Activated CD8-positive, alpha-beta memory T cell treated with anti-CD3 and anti-CD28 coated beads, Interleukin-2, amount 50 U/mL, for 4 hours (primary cell): Measurements from ENCODE around the gene STX7.

Source experiments
- DNase-seq: peaks from one replicate; pipeline ENCODE4 v3.0.0-alpha.2; 2020

STX7 gene

GRCh38 chr6:132466952-132467351, 46.0 kb downstream of the STX7 start:
- DNase-seq: no peak

GRCh38 chr6:132465530-132466485, 47.1 kb downstream of the STX7 start:
- DNase-seq: no peak

- DNase-seq: no peak
Observed at GRCh38 chr6:132464538-132465256, 48.2 kb downstream of the STX7 start.

GRCh38 chr6:132461958-132462357, 51.0 kb downstream of the STX7 start:
- no peak for DNase-seq

DNA sequence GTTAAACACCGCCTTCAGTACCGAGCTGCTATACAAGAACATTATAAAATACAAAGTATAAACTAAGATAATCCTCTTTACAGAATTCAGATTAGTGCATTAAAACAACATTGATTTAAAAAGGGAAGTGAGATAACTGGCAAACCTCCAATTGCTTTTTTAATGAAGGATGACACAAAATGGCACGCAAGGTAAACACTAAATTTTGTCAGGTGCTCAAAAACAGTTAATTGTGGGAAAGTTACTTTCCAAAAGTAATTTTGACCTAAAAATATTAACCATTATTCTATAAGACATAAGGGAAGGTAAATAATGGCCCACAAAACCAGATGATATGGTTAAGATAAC, 53.3 kb downstream of the STX7 start:
- no peak for DNase-seq

DNA sequence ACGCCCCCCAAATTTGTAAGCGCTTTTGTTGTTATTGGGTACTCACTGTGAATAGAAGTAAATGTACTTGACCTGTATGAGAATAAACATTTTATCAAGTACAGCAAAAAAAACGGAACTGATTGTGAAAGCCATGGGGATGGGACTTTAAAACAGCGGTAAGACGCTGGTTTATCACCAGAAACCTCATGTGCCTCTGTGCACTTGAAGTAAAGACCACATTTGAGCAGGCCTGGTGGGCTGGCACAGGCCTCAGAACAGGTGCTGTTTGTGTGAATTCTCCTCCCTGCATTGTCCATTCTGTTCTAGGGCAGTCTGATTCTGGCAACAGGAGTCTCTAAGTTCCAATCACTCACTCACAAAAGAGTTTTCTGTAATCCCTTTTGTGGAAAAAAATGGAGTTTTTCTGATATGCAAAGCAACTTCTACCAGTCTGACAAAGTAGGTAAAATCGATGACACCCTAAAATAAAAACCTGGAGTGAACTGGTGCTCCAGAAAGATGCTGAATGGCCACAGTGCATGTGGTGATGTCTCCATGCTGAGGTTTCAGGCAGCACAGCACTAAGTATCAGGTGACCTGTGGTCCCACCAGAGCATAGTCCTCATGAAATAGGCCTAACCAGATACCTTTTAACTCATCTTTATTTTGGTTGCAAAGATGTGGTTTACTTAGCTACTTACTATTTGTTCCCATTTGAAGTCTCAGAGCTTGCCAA, 53.9 kb downstream of the STX7 start:
- DNase-seq: no peak

DNA sequence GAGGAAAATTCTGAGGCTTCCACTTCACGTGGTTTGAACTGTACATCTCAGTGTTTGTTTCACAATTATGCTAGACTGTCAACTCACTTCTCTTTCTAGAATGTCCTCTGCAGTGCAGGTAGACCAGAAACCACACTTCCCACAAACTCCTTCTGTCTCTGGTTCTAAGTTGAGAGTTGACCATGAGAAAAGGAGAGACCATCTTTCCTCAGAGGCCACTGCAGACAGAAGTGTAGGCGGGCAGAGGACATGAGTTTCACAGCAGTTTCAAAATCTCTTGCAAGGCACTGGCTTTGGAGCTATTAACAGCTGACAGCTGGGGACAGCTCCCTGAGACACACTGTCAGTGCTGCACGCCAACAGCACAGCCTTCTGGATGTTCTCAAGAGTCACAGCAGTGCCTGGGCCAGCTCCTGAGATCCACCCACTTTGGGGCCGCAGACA, 56.2 kb downstream of the STX7 start:
- DNase-seq: no peak

DNA sequence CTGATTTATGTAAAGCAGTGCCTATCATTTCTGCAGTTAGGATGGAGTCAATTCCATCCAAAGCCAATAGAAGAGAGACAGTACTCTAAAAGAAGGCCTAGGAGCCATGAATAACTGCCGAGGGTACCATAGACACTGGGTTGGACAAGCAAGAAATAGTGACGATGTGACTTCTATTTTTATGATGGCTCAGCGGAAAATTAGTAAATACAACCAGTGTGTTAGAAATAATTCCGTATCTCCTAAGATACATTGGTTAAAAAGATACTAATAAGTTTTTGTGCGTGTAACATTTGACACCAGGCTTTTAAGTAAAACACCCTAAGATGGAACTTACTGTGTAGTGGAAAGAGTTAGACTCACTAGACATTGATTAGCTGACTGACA, 66.1 kb downstream of the STX7 start:
- no peak for DNase-seq

DNA sequence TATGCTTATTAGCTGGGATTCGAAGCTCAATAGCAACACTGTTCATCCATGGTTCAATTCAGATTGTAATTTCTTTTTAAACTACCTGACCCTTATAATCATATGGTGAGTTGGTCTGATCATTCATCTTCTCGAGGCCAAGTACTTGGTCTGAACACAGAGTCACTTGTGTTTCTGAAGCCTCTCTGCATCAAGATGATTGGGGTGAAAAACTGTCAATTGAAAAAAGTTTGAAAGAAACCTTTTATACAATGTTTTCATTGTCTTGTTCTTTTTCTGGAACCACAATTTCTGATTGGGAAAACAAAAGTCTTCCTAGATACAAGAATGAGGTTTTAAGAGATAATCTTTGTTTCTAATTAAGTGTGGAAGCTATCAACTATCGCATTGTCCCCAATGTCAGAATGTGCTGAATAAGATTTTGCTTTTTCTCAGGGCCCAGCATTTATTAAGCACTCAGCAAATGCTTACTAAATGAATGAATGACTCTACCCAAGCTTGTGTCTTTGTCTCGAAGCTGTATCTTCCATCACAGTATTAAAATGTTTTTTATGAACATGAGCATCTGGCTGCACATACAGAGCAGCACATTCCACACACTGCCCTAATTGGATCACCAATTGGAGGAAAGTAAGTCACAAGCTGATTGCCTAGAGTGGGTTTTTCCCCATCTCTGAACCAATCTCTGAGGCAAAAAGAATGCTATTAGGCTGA, 66.6 kb downstream of the STX7 start:
- no peak for DNase-seq

DNA sequence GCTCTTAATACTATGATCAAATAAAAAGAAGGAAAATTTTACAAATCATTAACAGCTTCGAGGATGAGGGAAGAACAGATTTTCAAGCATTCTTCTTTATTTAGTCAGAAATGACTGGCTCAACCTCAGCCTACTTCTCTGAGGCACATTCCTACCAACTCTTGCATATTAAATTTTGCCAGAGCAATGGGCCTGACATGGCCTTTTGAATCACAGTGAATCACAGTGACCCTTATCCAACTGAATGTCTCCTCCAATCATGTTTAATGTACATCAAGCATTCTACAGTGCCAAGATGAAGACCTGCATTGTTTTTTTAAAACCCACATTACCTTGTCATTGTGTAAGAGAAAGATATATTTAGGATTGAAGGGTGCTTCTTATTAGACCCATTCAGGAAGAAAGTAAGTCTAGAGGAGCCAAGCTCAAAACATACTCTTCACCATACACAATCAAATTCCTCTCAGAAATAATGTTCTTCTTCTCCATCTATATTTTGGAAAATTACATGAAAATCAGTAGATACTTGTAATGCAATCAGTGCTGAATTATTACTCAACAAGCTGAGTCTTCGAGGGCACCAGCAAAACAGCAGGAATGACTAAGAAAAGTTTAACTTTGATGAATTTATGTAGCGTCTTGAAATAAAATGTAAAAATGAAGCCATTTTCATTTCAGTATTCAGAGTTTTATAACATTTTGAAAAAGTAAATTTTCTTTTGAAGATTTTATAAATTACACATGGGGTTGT, 67.5 kb downstream of the STX7 start:
- DNase-seq: no peak

GRCh38 chr6:132443206-132443605, 69.7 kb downstream of the STX7 start:
- no peak for DNase-seq

DNA sequence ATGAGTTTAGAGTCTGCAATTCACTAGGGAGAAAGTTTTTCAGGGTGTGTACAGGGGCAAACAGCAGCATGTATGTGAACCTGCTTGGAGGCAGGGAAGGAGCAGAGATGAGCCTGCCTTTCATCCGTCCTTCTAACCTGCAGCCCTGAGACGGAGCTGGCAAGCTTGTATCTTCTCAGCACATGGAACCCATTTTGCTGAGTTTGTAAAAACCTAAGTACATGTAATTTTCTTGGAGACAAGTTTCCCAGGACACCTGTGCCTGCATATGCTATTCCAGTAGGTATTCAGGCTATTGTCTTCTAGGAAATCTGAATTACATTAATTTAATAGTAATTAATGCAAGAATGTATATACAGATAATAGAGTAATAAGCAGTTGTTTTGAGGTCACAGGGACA, 82.8 kb downstream of the STX7 start:
- DNase-seq: no peak

DNA sequence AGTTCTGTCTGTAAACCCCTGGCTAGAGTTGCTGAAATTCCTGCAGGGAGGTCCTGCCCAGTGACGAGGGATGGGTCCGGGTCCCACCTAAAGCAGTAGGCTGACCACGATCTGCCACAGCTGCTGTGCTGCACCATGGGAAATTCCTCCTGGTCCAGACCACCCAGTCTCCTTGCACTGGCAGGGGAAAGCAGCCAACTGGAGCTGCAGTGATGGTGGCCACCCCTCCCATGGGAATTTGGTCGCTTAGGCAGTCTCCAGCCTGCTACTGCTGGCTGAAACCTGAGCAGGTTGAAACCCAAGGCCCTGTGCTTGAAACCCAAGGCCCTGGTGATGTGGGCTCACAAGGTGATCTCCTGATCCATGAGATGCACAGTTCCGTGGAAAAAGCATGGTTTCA, 87.7 kb downstream of the STX7 start:
- DNase-seq: no peak

GRCh38 chr6:132423839-132424238, 89.1 kb downstream of the STX7 start:
- DNase-seq: no peak

- DNase-seq: no peak
Observed at GRCh38 chr6:132418235-132418965, 94.5 kb downstream of the STX7 start.

DNA sequence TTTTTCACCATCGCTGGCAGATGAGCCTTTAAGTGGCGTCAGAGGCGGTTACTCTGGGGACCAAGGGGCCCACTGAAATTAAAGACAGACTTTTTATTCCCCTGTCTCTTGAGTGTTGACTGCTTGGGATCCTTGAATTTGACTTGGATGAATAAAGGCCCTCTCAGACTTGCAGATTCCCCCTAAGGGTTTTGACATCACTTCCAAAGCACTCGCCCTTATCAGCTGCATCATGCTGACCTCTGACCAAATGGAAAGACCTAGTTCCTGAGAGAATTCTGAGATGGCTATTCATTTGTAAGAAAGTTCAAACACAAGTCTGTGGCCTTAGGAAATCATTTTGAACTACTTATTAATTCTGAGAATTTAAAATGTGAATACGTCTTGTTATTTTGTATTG, 98.2 kb downstream of the STX7 start:
- no peak for DNase-seq

DNA sequence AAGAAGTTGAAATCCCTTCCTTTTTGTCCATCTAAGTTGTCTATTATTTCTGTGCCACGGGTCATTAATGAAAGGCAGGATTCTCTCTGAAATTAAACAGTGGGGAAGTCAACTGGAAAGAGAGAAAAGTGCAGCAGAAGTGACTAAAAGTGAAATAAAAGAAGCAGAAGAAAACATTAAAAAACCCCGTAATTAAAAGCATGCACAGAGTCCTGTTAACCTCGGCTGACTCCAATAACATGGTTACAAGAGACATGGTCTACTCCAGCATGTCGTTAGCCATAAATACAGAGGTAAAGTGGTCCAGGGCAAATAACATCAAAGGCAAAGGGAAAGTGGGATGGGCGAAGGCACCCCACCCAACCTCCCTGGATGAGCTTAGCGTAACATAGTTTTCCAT, 98.6 kb downstream of the STX7 start:
- DNase-seq: no peak

- no peak for DNase-seq
Observed at GRCh38 chr6:132413499-132413802, 99.5 kb downstream of the STX7 start.

DNA sequence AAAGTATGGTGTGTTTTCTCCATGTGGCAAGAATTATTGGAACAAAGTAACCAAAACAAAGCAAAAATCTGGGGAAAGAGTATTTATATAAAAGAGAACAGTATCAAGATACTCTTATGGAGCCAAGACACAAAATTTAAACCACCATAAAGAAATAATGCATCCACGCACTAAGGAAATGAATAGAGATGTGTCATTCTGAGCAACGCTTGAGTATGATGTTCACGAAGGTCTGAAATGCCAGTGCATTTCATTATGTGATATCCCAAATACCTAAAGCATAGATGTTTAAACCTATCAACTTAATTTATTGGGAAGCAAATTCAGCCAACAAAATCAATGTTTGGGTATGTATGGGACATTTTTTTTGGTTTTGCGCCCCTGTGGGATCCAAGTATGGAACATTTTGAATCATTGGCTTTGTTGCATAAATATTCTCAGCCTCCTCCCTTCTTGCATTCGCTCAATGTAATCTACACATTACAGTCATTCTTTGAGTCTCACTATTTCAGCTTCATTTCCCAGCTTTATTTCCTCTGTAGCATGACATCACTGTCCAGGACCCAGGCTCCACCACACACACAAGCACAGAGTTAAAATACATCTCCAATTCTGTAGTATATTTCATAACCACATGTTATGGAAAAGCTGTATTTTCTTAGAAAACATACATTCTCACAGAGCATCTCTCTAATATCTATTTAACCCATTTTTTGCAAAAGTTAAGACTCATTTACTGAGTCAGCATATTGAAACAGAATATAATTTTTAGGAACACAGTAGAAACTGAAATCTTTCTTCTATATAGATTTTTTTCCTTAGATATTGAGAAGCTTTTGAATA, 100.0 kb downstream of the STX7 start:
- no peak for DNase-seq

GRCh38 chr6:132411296-132411695, 101.6 kb downstream of the STX7 start:
- no peak for DNase-seq

DNA sequence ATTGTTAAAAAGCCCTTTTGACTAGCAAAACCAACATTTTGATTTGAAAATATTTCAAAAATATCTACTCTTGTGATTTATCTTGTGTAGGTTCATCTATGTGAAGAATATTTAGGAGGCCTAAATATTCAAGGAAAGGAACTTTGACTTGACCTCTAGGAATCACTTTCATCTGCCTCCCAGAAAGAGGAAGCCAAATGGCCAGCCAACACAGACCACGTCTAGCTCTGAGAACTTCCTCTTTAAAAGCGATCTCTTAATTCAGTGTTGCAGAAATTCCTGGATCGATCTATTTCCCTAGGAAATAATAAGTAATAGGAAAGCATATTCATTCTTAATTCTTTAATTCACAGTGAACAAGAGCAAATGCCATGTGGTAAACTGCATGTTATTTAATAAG, 102.1 kb downstream of the STX7 start:
- DNase-seq: no peak
